DOHH2 (cell line): ENCODE data around the gene ZBTB7A.

Source experiments
- CTCF ChIP-seq: fragments of 200-600 bp; sonication (generic); IDR thresholded peaks from one replicate; pipeline ENCODE4 v1.5.1; 2014; ENCODE audit warnings: antibody characterized with exemption, mild to moderate bottlenecking, low read depth, low read length; ENCODE audit not compliant: poor library complexity, severe bottlenecking
- EZH2phosphoT487 ChIP-seq: fragments of 200-600 bp; sonication (generic); IDR thresholded peaks from 2 replicates; pipeline ENCODE4 v1.6.1; 2017; ENCODE audit warnings: borderline replicate concordance, mild to moderate bottlenecking, antibody characterized with exemption, low read length, moderate library complexity, mixed read lengths

GRCh38 chr19:4063369-4064148 lies 3.1 kb downstream of the ZBTB7A start:
- TF ChIP-seq CTCF = peak; percentile 15
- TF ChIP-seq EZH2phosphoT487 = no peak
